OCI-LY7 (cell line): ENCODE results near the gene KCNQ1OT1.

ENCODE experiments used
- CTCF ChIP-seq: fragments of 200-600 bp; sonication (generic); conservative IDR thresholded peaks from 2 replicates; pipeline ENCODE4 v1.5.1; 2014; ENCODE audit warnings: mild to moderate bottlenecking, antibody characterized with exemption, low read length, moderate library complexity, mixed read lengths
- EZH2phosphoT487 ChIP-seq: fragments of 200-600 bp; sonication (generic); IDR thresholded peaks from 2 replicates; pipeline ENCODE4 v1.6.1; 2018; ENCODE audit warnings: low read depth, borderline replicate concordance, mild to moderate bottlenecking, mixed run types, antibody characterized with exemption, low read length, moderate library complexity, mixed read lengths

- TF ChIP-seq CTCF: no peak
- no peak for TF ChIP-seq EZH2phosphoT487
Observed at GRCh38 chr11:2724653-2725367, 25.0 kb upstream of the KCNQ1OT1 start.
